D341Med (cell line): ENCODE results near the gene RASA1.

Experiments used
- DNase-seq: peaks from one replicate; pipeline ENCODE4 v3.0.0; 2012; ENCODE audit warnings: low spot score

RASA1 gene

GRCh38 chr5:87361031-87361445 lies 93.4 kb downstream of the RASA1 start:
- DNase-seq, result no peak

DNA sequence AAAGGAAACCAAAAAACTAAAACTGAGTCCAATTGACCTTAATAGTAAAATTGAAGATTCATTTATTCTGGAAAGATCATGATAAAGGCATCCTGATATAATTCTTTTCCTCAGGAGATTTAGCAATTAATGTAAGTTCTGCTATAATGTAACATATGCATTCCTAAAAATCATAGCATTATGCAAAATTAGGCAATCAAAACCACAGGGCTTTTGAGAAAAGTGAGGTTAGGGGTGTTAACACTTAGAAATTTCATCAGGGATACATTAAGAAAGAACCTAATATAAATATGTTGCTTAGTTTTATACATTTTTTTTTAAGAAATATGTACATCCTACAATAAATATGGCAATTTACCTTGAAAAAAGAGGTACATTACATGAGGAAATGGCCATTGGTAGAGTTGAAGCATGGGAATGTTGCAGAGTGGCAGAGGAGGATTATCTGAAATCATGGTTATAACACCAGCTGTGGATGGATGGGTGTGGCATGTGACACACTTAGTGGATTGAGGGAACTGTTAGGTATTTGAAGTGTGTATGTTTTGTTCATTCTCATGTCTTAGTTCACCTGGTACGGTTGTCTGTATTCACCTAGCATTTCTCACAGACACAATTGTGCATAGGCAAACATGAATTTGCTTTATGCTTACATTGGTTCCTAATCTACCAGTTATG lies 94.0 kb downstream of the RASA1 start:
- DNase-seq, result no peak

DNA sequence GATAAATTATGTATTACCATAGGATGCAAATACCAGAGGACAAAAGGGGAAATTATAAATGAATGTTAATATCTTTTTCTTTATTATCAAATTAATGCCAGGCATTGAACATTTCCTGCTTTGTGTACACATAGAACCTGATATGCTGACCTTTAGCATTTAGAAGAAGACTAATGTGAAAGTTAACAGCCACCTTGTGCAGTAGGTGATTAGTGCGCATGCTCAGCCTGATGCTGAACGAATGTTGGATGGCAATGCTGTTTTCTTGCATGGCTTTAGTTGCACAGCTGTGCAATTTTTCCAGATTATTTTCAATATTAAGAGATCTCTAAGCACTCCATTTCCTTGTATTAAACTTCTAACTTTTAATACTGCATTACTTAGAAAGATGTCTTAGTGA lies 99.6 kb downstream of the RASA1 start:
- DNase-seq, result no peak

GRCh38 chr5:87368601-87369000 lies 100.9 kb downstream of the RASA1 start:
- no peak for DNase-seq

DNA sequence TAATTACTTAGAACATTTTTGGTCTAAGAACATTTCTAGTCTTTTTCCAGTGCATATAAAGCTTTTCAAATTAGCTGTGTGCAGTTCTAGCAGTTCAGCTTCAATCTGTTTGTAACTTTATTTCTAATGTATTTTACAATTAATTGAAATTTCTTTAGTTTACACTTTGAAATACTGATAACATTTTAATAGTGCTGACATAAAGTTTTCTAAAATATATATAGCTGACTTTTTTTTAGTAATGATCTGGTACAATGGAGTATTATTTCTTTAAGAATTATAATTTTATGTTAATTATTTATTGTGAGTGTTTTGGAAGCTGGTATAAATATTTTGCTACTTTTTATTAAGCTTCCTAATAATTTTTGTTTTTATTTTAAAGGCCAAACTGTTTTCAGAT lies 101.7 kb downstream of the RASA1 start:
- DNase-seq, result no peak

DNA sequence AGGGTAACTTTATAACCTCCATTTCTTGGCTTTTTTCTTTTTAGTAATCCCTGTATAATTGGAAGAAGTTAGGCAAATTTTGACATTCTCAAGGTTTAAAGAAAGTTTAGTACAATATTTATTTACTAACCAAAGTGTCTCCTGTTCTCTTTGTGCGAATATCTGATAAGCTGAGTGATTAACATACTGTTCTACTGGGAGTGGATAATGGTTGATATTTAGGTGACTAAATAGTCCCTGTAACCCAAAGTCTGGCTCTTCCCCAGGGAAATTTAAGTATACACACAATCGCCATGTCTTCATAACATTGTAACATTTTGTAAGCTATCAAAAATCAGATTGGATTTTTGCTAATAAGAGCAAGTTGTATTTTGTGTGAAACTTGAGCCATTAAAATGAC lies 105.0 kb downstream of the RASA1 start:
- DNase-seq, result no peak

GRCh38 chr5:87382224-87382623 lies 114.5 kb downstream of the RASA1 start:
- DNase-seq, result no peak

DNA sequence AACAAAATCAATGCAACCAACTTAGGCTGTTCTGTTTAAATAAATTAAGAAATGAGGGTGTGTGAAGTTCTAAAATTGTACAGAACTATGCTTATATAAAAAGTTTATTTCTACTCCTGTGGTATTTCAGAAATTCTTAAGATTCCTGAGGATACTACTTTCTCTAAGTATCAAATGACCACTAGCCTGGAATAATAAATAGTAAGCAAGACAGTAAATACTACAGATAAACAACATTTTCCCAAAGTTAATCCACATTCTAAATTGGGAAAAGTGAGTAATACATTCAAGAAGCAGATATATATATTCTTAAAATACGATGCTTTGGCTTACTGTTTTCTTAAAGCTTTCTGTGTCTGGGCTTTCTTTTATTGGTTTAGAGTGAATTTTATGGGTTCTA lies 115.5 kb downstream of the RASA1 start:
- no peak for DNase-seq

DNA sequence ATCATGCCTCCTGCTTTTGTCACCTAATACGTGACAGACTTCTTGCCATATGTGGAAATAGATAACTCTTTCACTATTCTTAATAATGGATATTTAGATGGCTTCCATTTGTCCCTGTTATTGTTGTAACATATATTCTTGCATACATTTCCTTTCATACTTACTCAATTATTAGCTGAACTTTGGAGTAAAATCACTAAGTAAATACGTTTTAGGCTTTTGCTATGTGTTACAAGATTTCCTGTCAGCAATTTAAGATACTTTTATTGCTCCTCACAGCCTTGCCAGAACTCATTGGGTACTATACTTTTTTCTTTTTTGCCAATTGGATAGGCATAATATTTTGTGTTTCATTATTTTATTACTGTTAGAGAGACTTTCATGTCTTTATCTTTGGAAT lies 118.1 kb downstream of the RASA1 start:
- DNase-seq, result no peak

DNA sequence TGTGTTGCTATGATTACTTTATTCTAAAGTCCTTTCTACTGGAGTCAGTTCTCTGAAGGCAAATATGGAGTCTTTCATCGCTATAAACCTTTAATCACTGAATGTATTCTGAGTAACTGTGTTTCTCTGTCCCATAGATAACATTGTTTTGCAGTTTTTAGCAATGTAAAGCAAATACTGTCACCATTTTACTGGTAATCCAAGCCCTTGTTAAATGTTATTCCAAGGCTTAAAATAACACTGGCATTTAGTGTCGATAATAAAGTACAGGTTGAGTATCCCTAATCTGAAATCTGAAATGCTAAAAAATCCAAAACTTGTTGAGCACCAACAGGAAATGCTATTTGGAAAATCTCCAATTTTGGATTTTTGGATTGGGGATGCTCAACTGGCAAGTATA lies 120.4 kb downstream of the RASA1 start:
- no peak for DNase-seq

DNA sequence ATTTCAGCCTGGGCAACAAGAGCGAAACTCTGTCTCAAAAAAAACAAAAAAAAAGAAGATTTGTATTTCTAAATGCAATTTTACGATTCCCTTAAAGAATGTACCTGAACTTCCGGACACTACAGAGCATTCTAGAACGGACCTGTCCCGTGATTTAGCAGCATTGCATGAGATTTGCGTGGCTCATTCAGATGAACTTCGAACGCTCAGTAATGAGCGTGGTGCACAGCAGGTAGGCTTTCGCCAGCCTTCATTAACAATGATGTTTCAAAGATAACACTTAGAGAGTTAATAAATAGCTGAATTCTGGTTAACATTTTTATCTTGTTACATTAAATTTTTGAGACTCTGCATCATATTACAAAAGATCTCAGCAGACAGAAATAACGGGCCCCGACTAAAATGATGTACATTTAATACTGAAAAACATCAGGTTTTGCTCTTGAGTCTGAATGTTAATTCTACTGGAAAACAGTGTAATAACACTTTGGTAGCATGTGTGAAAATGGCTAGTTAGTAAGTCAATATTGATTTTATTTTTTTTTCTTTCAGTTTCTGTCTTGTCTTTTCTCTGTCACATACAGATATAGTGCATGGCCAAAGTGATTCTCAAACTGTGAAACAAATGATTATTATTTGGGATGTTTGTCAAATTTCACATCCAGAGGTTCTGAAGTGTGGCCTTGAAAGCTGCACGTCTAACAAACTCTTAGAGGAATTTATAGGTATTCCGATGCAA lies 121.8 kb downstream of the RASA1 start:
- DNase-seq, result no peak

- DNase-seq, result no peak
Observed at GRCh38 chr5:87390075-87390474, 122.4 kb downstream of the RASA1 start.

- DNase-seq, result no peak
Observed at GRCh38 chr5:87390576-87391199, 123.0 kb downstream of the RASA1 start.

DNA sequence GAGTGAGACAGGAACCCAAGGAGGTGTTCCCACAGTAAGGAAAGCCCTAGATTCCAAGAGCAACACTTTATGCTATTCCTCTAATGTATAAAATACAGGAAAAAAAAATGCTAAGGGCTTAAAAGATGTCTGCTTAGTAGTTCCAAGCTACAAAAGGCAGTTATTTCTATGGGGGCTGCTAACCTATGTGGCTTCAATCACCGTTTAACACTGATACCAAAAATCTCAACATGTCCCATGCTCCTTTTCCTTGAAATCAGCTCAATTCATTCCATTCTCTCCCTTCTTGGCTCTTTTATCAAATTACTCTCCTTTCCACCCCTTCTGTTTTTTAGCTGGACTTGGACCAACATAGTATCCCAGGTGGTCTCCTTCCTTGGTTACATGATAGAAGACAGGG lies 124.5 kb downstream of the RASA1 start:
- DNase-seq, result no peak

- DNase-seq, result no peak
Observed at GRCh38 chr5:87392801-87393200, 125.1 kb downstream of the RASA1 start.

- DNase-seq, result no peak
Observed at GRCh38 chr5:87393331-87393730, 125.6 kb downstream of the RASA1 start.

DNA sequence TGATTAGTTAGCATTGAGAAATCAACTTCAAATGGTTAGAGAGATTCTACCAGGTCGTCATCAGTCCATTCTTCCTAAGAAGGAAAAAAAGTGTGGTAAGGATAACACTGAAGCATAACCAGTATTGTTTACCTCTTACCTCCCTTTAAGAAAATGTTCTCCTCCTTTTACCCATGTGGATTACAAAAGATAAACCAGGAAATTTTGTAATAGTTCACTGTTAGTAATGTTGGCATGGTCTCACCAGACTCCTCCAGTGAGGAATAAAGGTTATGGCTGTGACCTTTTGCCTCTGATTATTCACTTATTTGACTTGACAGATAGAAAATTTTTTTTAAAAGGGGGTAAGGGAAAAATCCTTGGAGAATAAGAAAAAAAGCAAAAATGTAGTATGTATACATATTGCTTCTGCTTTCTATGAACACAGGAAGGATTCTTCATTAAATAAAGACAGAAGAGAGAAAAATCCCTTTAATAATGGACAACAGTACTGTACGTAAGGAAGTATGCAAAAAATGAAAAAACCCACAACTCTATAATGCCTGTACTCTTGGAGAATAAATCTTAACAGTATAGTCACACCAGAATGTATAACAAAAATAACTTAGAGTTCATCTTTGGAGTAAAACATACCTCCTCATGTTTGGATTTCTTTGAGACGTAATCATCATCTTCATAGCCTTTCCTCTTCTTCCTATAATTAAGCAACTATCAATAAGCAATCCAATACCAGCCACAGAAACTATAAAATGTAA lies 126.9 kb downstream of the RASA1 start:
- DNase-seq, result no peak

DNA sequence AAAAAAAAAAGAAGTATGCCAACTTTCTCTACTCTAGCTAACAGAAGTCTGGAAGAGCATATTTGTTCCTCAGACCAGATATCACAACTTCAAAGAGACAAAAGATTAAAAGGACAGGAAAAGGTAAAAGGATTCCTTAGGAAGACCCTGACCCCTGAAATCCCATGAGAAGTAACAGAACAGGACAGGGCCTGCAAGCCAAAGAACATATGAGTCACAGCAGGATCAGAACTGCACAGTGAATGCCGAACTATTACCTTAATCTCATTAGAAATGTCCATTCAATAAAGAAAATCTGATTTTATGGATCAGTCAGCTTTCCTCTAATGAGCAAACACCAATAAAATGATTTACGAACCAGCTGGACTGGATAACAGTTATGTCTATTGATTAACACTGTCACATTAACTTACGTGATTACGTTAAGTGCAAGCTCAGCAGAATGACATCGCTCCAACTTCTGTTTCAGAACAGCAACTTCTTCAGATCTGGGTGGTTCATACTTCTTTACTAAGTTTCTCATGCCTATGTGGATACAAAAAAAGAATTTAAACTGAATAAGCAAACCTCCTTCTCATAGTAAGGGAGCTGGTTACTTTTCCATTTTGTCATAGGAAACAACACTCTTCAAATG lies 131.4 kb downstream of the RASA1 start:
- DNase-seq, result no peak

- DNase-seq, result no peak
Observed at GRCh38 chr5:87399720-87400119, 132.0 kb downstream of the RASA1 start.

DNA sequence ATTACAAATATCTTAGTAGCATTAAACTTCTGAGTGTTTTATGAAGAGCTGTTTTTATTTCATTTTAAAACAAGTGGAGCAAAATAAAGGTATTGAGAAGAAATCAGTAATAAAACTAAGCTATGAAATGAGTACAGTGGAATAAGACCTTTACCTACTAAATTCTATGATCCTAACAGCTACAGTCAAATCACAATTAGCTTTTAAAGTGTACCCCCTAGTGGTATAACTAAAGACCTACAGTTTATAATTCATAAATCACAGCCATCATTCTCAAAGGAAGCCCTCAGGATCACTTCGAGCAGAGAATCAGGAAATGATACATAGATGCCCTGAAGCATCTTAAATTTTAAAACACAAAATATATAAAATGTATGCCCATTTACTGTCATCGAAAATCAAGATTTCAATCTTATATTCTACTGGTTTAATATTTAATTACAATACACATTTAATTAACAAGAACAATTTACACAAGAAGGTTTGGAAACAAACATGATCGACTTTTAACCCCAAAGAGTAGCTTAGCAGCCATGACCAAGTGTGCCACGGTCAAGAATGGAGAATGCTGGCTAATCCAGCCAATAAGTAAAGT lies 132.7 kb downstream of the RASA1 start:
- peak; percentile 35 for DNase-seq

- no peak for DNase-seq
Observed at GRCh38 chr5:87401626-87402025, 133.9 kb downstream of the RASA1 start.

- DNase-seq, result no peak
Observed at GRCh38 chr5:87403409-87403808, 135.7 kb downstream of the RASA1 start.
